Adrenal gland (tissue), 12 donors: Measurements from ENCODE around the gene CEACAM1. TPM values are rescaled to one million over a fixed set of nuclear protein-coding genes. Genes with fewer than 3 reads are reported as not detected.

Source experiments
- DNase-seq, 7 donors: peaks; one replicate each; pipeline ENCODE4 v3.0.0-alpha.2; 2019 to 2020
- H3K27ac ChIP-seq, 5 donors: fragments of 200-600 bp; sonication (generic) in 4 of 5; 1 replicate in 3 of 5; 2 replicates in 2 of 5; pipeline versions ENCODE4 v1.5.1 to v1.8.0; 2016 to 2020; ENCODE audit warnings: mild to moderate bottlenecking in 1 of 5
- H3K27me3 ChIP-seq: fragments of 200-600 bp; 2 replicates; pipeline ENCODE4 v1.8.0; 2021
- H3K36me3 ChIP-seq, 2 donors: fragments of 200-600 bp; replicated peaks in 1 of 2; 1 replicate in 1 of 2; 2 replicates in 1 of 2; pipeline versions ENCODE4 v1.5.1 to v1.8.0; 2018 to 2022
- H3K4me1 ChIP-seq, 2 donors: fragments of 200-600 bp; replicated peaks in 1 of 2; 1 replicate in 1 of 2; 2 replicates in 1 of 2; pipeline versions ENCODE4 v1.5.1 to v1.8.0; 2018 to 2021
- H3K4me3 ChIP-seq, 4 donors: fragments of 200-600 bp; sonication (generic) in 3 of 4; one replicate each; pipeline ENCODE4 v1.5.1; 2016 to 2018
- H3K9me3 ChIP-seq, 3 donors: fragments of 200-600 bp; sonication (generic) in 1 of 3; replicated peaks in 1 of 3; 1 replicate in 2 of 3; 2 replicates in 1 of 3; pipeline versions ENCODE4 v1.5.1 to v1.8.0; 2016 to 2021
- CTCF ChIP-seq, 6 experiments: fragments of 450-650 bp in 4 of 6; fragments of 200-600 bp in 2 of 6; sonication (generic) in 1 of 6; IDR thresholded peaks; 1 replicate in 5 of 6; 2 replicates in 1 of 6; pipeline versions ENCODE4 v1.5.1 to v1.8.0; 2016 to 2021; ENCODE audit warnings: antibody characterized with exemption in 6 of 6, mild to moderate bottlenecking in 2 of 6, moderate library complexity in 1 of 6
- POLR2A ChIP-seq, 2 donors: fragments of 450-650 bp; IDR thresholded peaks; one replicate each; pipeline ENCODE4 v1.6.1; 2017; ENCODE audit warnings: antibody characterized with exemption in 2 of 2, mild to moderate bottlenecking in 2 of 2, moderate library complexity in 1 of 2
- WGBS, 4 donors: extraction: QIAGEN DNeasy Blood & Tissue Kit in 2 of 4; methylation state at CpG; one replicate each; pipeline versions ENCODE4 v1.1.5 to v1.1.7; 2013 to 2017; 5-methylcytosine and 5-hydroxymethylcytosine counted together
- intact Hi-C, 2 donors: fragments of 100-400 bp; cut with DNase I; formaldehyde crosslinking; loops; one replicate each; pipeline versions ENCODE4 v1.14.1 to v1.15.0; 2022 to 2023
- polyA plus RNA-seq, 3 donors: library from polyadenylated mRNA; stranded (reverse); fragments of 200-250 nt in 2 of 3; fragments of 350-450 nt in 1 of 3; fragmentation: Illumina TruSeq in 1 of 3; extraction: RNeasy Lipid Tissue Mini Kit (QIAGEN cat#74804) in 1 of 3; gene quantifications; one replicate each; pipeline ENCODE4 v1.2.3, GENCODE V29; 2013 to 2014
- total RNA-seq, 9 donors: library from RNA; depleted of rRNA in 4 of 9; stranded (reverse); fragments of >200 nt in 4 of 9; fragments of 120-200 nt in 1 of 9; fragmentation: NEBNext Ultra II Directional in 1 of 9; extraction: Animal tissue kit (Norgen Biotek cat#: 25700) in 1 of 9; gene quantifications; one replicate each; pipeline versions ENCODE4 v1.1.0 to v1.2.4, GENCODE V29; 2013 to 2023
- donor health status: healthy with polysubstance abuse.
- donor health status: Bipolar disorder and iron deficiency.
- donor health status: DM: yes; HTN: yes; CAD: no.
- donor health status: DM: no; HTN: no; CAD: no.
- donor health status: DM: no; HTN: no; CAD: no.
- donor health status: DM: yes; HTN: yes; CAD: no.

CEACAM1 gene
- total and polyA plus RNA-seq, 12 donors: 12.1 to 59.5 (median 24.6) TPM

DNA sequence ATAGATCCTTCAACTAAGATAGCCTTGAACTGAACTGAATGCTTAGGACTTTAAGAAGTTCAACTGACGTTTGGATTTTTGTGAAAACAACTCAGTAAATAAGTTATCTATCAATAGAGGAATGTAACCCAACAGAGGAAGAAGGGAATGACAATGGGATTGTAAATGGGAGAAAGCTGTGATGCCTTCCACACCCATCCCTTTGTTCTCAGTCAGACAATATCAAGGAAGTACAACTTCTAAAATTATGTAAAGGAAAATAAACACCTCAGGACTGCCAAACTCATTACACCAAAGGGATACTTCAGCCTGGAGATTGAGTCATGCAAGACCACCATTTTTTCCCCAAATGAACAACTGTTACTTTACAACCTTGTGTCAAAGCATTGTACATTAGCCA, 45.4 kb upstream of the CEACAM1 start:
- H3K4me3 ChIP-seq: no peak overlapping the region
- H3K27me3 ChIP-seq: no peaks in the 10 kb centered on the region
- WGBS, 4 donors: 30 to 59% (median 52%) methylated on average over 1 of the region's 1 CpG
- TF ChIP-seq CTCF (IDR thresholded peaks at IDR 0.05) (no peak), POLR2A (IDR thresholded peaks at IDR 0.05) (no peak)
- no peaks in the 10 kb centered on the region for H3K36me3 ChIP-seq
- no peaks in the 10 kb centered on the region for H3K9me3 ChIP-seq
- no peak overlapping the region for H3K27ac ChIP-seq
- no peaks in the 10 kb centered on the region for H3K4me1 ChIP-seq
- intact Hi-C loops: no loop called here
- DNase-seq: no peak

DNA sequence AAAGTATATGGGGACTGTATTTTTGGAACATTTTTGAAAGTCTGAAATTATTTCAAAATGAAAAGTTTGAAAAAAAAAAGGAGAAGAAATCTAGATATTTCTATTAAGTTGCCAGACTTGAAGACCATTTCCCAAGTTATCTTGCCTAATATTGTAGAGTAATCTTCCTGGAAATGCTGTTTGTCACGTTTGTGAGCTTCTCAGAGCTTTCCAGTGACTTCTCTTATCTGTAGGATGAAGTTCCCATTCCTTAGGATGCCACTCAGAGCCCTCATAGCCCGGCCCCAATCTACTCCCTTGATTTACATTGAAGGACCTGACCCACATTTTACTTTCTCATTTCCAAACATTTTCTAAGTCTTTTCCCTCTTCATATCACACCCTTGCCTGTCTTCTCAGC, 42.8 kb upstream of the CEACAM1 start:
- no peaks in the 10 kb centered on the region for H3K9me3 ChIP-seq
- no peak overlapping the region for H3K4me3 ChIP-seq

GRCh38 chr19:42569193-42569592, 40.9 kb upstream of the CEACAM1 start:
- no peak overlapping the region for H3K27ac ChIP-seq
- no peaks in the 10 kb centered on the region for H3K27me3 ChIP-seq
- 54 to 70% (median 65%) methylated on average over 2 of the region's 2 CpGs for WGBS, 4 donors
- H3K9me3 ChIP-seq: no peaks in the 10 kb centered on the region
- intact Hi-C loops: no loop called here
- H3K4me1 ChIP-seq: peaks cover 0 to 9% of the 10 kb centered on the region in 2 donors
- H3K36me3 ChIP-seq: no peaks in the 10 kb centered on the region
- TF ChIP-seq CTCF (IDR thresholded peaks at IDR 0.05) (no peak), POLR2A (IDR thresholded peaks at IDR 0.05) (no peak)
- no peak overlapping the region for H3K4me3 ChIP-seq
- no peak for DNase-seq

More for the DNA sequence above, 42.8 kb upstream of the CEACAM1 start:
- Histone ChIP-seq H3K4me1 (peaks cover 0 to 9% of the 10 kb centered on the region in 2 donors), H3K36me3 (no peaks in the 10 kb centered on the region), H3K27me3 (no peaks in the 10 kb centered on the region), H3K27ac (no peak overlapping the region)
- 50 to 69% (median 56%) methylated on average over 2 of the region's 2 CpGs for WGBS, 4 donors
- no peak for TF ChIP-seq POLR2A (IDR thresholded peaks at IDR 0.05)
- TF ChIP-seq CTCF (IDR thresholded peaks at IDR 0.05): no peak
- DNase-seq: peak in 1 of 7 donors; percentile 13
- intact Hi-C loops: no loop called here

- H3K27me3 ChIP-seq: no peaks in the 10 kb centered on the region
- peaks cover 5 to 16% of the 10 kb centered on the region in 2 donors for H3K4me1 ChIP-seq
- no peak overlapping the region for H3K4me3 ChIP-seq
- 62 to 72% (median 64%) methylated on average over 4 of the region's 4 CpGs for WGBS, 4 donors
- no peaks in the 10 kb centered on the region for H3K36me3 ChIP-seq
- no peak for TF ChIP-seq CTCF (IDR thresholded peaks at IDR 0.05)
- no peak for TF ChIP-seq POLR2A (IDR thresholded peaks at IDR 0.05)
- H3K9me3 ChIP-seq: no peaks in the 10 kb centered on the region
- intact Hi-C loops: no loop called here
- no peak overlapping the region for H3K27ac ChIP-seq
- DNase-seq: no peak
Observed at GRCh38 chr19:42568006-42568405, 39.7 kb upstream of the CEACAM1 start.
